ENCODE data around the gene SH2D1B.
"Not testable (repeated sequence)": the region's sequence is repeated elsewhere in the genome, so short reads cannot be mapped to it uniquely, and the experiment has no call there.

SH2D1B gene

GRCh38 chr1:162360237-162360873 is 51.6 kb downstream of the SH2D1B start:
- DNase-seq: no peak

GRCh38 chr1:162359523-162360236 is 52.3 kb downstream of the SH2D1B start:
- no peak for DNase-seq

GRCh38 chr1:162358928-162359327 is 53.0 kb downstream of the SH2D1B start:
- DNase-seq: no peak

GRCh38 chr1:162357681-162358266 is 54.2 kb downstream of the SH2D1B start:
- DNase-seq: no peak

GRCh38 chr1:162353702-162354101 is 58.2 kb downstream of the SH2D1B start:
- DNase-seq: no peak

- no peak for DNase-seq
Measured at GRCh38 chr1:162353078-162353477, 58.9 kb downstream of the SH2D1B start.

- not testable (repeated sequence) for DNase-seq
Measured at GRCh38 chr1:162351874-162352273, 60.1 kb downstream of the SH2D1B start.

GRCh38 chr1:162351246-162351842 is 60.6 kb downstream of the SH2D1B start:
- DNase-seq: no peak

- no peak for DNase-seq
Measured at GRCh38 chr1:162349635-162350330, 62.2 kb downstream of the SH2D1B start.

GRCh38 chr1:162347281-162347680 is 64.7 kb downstream of the SH2D1B start:
- DNase-seq: no peak

Data from CD4-positive, alpha-beta T cell treated with Interleukin-17A for 4 hours (primary cell).